Measurements from ENCODE around the gene CLCN4. TPM values are rescaled to one million over a fixed set of nuclear protein-coding genes. Genes with fewer than 3 reads are reported as not detected.

CLCN4 gene
- total RNA-seq, 4 donors from 2014 or later = 3.9 to 6.7 (median 5.3) TPM

DNA sequence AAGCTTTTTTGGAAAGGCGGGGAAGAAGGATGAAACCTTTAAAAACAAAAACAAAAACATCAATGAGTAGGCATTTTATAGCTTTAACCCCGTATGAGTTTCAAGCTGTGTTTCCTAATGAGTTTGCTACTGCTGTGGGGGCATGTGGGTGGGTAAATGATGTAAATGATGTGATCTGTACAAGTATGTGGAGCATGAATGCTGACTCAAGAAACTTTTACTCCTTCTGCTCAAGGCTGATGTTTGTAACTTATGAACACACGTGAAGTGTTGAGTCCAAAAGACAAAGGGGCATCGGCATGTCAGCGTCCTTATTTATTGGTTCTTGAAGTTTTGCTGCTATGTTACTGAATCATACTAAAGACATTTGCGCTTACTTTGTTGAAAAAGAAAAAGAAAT is 76.9 kb downstream of the CLCN4 start:
- H3K9me3 ChIP-seq = no peaks in the 10 kb centered on the region
- no peaks in the 10 kb centered on the region for H3K4me1 ChIP-seq
- H3K36me3 ChIP-seq = no peaks in the 10 kb centered on the region
- DNase-seq (ENCODE audit: low spot score in 2 of 2) = no peak
- no peak overlapping the region for H3K4me3 ChIP-seq
- TF ChIP-seq, protein P1, sequence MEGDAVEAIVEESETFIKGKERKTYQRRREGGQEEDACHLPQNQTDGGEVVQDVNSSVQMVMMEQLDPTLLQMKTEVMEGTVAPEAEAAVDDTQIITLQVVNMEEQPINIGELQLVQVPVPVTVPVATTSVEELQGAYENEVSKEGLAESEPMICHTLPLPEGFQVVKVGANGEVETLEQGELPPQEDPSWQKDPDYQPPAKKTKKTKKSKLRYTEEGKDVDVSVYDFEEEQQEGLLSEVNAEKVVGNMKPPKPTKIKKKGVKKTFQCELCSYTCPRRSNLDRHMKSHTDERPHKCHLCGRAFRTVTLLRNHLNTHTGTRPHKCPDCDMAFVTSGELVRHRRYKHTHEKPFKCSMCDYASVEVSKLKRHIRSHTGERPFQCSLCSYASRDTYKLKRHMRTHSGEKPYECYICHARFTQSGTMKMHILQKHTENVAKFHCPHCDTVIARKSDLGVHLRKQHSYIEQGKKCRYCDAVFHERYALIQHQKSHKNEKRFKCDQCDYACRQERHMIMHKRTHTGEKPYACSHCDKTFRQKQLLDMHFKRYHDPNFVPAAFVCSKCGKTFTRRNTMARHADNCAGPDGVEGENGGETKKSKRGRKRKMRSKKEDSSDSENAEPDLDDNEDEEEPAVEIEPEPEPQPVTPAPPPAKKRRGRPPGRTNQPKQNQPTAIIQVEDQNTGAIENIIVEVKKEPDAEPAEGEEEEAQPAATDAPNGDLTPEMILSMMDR (IDR thresholded peaks at IDR 0.05) = no peak
- TF ChIP-seq POLR2A (IDR thresholded peaks at IDR 0.05) (no peak), EP300 (IDR thresholded peaks at IDR 0.05) (no peak)
- no peak overlapping the region for H3K27ac ChIP-seq
- 58 to 66% methylated on average over 6 of the region's 6 CpGs for WGBS, 2 donors
- H3K27me3 ChIP-seq = no peaks in the 10 kb centered on the region

DNA sequence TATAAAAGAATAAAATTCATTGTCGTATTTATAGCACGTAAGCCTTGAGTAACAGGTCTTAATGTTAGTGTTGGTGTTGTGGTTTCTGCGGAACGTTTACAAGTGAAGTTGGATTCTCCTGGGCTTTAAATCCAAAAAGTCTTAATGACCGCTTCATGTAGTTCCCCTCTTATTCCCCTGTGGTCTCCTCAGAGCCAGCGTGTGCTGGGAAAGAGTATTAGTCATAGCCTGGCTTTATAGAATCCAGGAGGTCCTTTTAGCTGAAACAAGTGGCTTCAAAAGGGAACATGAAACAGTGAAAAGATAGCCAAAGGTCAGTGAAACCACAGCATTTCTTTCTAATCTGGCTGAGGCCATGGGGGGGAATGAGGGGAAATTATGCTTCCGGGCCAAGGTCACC is 79.1 kb downstream of the CLCN4 start:
- Histone ChIP-seq H3K4me3 (no peak overlapping the region), H3K36me3 (no peaks in the 10 kb centered on the region), H3K4me1 (no peaks in the 10 kb centered on the region), H3K27me3 (no peaks in the 10 kb centered on the region), H3K9me3 (no peaks in the 10 kb centered on the region), H3K27ac (peak overlapping the region in 1 of 4 donors; percentile 41)
- no peak for TF ChIP-seq POLR2A (IDR thresholded peaks at IDR 0.05)
- TF ChIP-seq, protein P1 (IDR thresholded peaks at IDR 0.05) = no peak
- TF ChIP-seq EP300 (IDR thresholded peaks at IDR 0.05) = no peak
- 71 to 73% methylated on average over 6 to 7 of the region's 7 CpGs for WGBS, 2 donors
- peak in 1 of 2 donors; percentile 20 for DNase-seq (ENCODE audit: low spot score in 2 of 2)

DNA sequence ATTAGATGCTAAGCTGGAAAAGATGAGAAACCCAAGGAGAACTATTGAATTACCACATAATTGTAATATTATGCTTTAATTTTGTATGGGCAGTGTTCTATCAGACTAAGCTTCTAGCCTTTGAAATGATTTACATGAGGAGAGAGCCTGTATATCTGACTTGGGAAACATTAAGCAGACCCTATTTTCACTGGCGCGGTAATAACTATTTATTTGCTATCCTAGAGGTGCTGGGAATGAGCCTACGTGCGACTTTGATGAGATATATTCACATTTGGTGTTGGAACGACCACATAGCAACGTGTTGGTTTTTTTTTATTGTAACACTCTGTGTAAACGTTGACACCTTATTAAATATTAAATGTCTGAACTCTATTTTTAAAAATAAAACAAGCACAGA is 80.5 kb downstream of the CLCN4 start:
- Histone ChIP-seq H3K4me3 (no peak overlapping the region), H3K9me3 (no peaks in the 10 kb centered on the region), H3K27ac (no peak overlapping the region), H3K36me3 (no peaks in the 10 kb centered on the region), H3K27me3 (no peaks in the 10 kb centered on the region), H3K4me1 (no peaks in the 10 kb centered on the region)
- WGBS, 2 donors = 77 to 90% methylated on average over 7 of the region's 7 CpGs
- TF ChIP-seq, protein P1 (IDR thresholded peaks at IDR 0.05) = no peak
- TF ChIP-seq POLR2A (IDR thresholded peaks at IDR 0.05) (no peak), EP300 (IDR thresholded peaks at IDR 0.05) (no peak)
- DNase-seq (ENCODE audit: low spot score in 2 of 2) = no peak

DNA sequence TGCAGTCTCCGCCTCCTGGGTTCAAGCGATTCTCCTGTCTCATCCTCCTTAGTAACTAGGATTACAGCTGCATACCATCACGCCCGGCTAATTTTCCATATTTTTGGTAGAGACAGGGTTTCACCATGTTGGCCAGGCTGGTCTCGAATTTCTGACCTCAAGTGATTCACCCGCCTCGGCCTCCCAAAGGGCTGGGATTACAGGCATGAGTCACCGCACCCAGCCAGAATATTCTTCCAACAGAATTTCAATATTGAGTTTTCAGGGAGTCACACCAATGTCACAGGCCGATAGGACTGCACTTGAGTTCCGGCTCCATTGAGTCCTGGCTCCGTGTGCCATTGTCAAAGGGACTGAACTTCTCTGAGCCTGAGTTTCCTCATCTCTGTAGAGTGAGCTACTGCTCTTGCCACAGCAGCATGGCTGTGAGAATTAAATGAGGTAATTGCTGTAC is 82.9 kb downstream of the CLCN4 start:
- Histone ChIP-seq H3K36me3 (no peaks in the 10 kb centered on the region), H3K27ac (peak overlapping the region in 1 of 4 donors; percentile 15), H3K4me1 (no peaks in the 10 kb centered on the region), H3K27me3 (no peaks in the 10 kb centered on the region), H3K4me3 (no peak overlapping the region), H3K9me3 (no peaks in the 10 kb centered on the region)
- 75 to 79% methylated on average over 10 to 11 of the region's 11 CpGs for WGBS, 2 donors
- peak in 1 of 2 donors; percentile 5 for DNase-seq (ENCODE audit: low spot score in 2 of 2)
- TF ChIP-seq POLR2A (IDR thresholded peaks at IDR 0.05) = no peak
- peak in 1 of 2 donors; percentile 12 for TF ChIP-seq EP300 (IDR thresholded peaks at IDR 0.05)
- TF ChIP-seq, protein P1 (IDR thresholded peaks at IDR 0.05) = no peak

DNA sequence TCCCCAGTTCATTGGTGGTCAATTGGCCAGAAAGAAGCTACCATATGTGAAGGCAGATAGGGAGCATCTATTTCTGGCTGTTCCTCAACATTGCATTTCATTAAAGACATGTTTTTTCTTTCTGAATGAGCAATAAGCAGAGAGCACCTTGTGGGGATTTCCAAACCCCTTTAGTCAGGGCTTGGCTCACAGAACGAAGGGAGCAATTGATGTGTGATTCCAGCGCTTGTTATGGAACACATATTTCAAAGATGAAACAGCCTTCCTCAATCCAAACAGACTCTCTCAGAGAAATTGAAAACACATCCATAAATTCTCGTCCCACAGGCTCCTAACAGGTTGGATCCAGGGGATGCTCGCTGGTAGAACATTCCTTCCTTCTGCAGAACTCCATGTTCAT is 84.1 kb downstream of the CLCN4 start:
- no peaks in the 10 kb centered on the region for H3K4me1 ChIP-seq
- no peaks in the 10 kb centered on the region for H3K9me3 ChIP-seq
- H3K27me3 ChIP-seq = no peaks in the 10 kb centered on the region
- TF ChIP-seq, protein P1 (IDR thresholded peaks at IDR 0.05) = no peak
- WGBS, 2 donors = 54 to 73% methylated on average over 4 of the region's 4 CpGs
- no peaks in the 10 kb centered on the region for H3K36me3 ChIP-seq
- no peak overlapping the region for H3K27ac ChIP-seq
- DNase-seq (ENCODE audit: low spot score in 2 of 2) = peak in 1 of 2 donors; percentile 14
- no peak overlapping the region for H3K4me3 ChIP-seq

All from tibial nerve (tissue), 4 donors.